Gastrocnemius medialis (tissue), 4 donors: ENCODE measurements around the gene SLC12A9.

Source experiments
- POLR2A ChIP-seq, 2 donors: fragments of 450-650 bp; IDR thresholded peaks; one replicate each; pipeline ENCODE4 v1.6.1; 2017; ENCODE audit warnings: antibody characterized with exemption in 2 of 2, mild to moderate bottlenecking in 2 of 2, moderate library complexity in 2 of 2
- TF ChIP-seq, protein P1 (sequence below), 5 experiments: fragments of 450-650 bp in 3 of 5; fragments of 200-600 bp in 2 of 5; sonication (generic) in 2 of 5; IDR thresholded peaks in 4 of 5; conservative IDR thresholded peaks in 1 of 5; 1 replicate in 4 of 5; 2 replicates in 1 of 5; pipeline ENCODE4 v1.5.1; 2016 to 2019; ENCODE audit warnings: antibody characterized with exemption in 5 of 5, mild to moderate bottlenecking in 3 of 5, moderate library complexity in 3 of 5

DNA sequence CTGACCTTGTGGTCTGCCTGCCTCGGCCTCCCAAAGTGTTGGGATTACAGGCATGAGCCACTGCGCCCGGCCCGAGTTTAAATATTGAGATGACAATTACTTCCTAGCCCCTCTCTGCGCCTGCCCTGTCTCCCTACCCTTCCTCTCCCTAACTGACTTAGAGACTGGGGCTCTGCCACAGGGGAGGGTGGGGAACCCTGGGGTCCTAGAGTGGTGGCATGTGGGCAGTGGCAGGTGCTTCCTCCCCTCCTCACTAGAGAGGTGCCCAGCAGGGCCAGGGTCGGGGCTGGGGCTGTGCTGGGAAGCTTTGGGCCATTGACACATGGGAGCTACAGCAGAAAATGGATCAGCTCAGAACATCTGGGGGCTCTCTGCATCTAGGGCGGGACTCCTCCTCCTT lies 50.1 kb downstream of the SLC12A9 start:
- TF ChIP-seq, protein P1, sequence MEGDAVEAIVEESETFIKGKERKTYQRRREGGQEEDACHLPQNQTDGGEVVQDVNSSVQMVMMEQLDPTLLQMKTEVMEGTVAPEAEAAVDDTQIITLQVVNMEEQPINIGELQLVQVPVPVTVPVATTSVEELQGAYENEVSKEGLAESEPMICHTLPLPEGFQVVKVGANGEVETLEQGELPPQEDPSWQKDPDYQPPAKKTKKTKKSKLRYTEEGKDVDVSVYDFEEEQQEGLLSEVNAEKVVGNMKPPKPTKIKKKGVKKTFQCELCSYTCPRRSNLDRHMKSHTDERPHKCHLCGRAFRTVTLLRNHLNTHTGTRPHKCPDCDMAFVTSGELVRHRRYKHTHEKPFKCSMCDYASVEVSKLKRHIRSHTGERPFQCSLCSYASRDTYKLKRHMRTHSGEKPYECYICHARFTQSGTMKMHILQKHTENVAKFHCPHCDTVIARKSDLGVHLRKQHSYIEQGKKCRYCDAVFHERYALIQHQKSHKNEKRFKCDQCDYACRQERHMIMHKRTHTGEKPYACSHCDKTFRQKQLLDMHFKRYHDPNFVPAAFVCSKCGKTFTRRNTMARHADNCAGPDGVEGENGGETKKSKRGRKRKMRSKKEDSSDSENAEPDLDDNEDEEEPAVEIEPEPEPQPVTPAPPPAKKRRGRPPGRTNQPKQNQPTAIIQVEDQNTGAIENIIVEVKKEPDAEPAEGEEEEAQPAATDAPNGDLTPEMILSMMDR (IDR thresholded peaks at IDR 0.05 in 4 of 5, conservative IDR thresholded peaks at IDR 0.05 in 1 of 5): no peak
- no peak for TF ChIP-seq POLR2A (IDR thresholded peaks at IDR 0.05)
